ENCODE data around the gene SCGB2B2. TPM values are rescaled to one million over a fixed set of nuclear protein-coding genes. Genes with fewer than 3 reads are reported as not detected.

SCGB2B2 gene
- total RNA-seq, 1 donor from 2014 or later: 0.74 TPM

DNA sequence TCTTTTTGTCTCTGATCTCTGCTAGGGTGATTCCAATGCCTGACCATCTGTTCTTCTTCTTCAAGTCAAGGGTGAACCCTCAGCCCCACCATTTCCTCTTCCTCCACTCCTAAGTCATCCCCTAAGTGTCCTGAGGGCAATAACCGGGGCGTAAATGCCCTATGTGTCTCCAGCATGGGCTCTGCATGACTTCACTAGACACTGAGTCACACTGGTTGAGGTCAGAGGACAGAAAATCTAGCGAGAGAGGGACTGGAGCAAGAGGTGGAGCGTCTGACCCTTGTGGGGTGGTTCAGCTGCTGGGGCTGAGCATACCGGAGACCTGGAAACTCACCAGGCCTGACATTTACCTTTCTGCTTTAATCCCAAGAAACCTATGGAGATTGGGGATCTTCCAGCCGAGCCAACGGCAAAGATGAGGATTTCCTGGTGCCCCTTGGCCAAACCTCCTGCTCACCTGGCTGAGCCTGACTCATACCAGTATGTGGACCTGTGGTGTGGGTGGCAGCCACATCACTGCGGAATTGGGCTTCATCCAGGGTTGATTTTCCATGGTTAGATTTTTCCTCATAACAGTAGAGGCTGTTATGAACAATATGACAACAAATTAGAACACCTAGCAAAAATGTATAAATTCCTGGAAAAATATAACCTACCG, 26.9 kb downstream of the SCGB2B2 start:
- Mint-ChIP-seq H3K9me3 (ENCODE audit: unreplicated experiment) (no peaks in the 10 kb centered on the region), H3K27ac (ENCODE audit: unreplicated experiment) (no peak overlapping the region), H3K27me3 (ENCODE audit: unreplicated experiment) (no peaks in the 10 kb centered on the region), H3K4me3 (ENCODE audit: unreplicated experiment) (no peak overlapping the region), H3K36me3 (ENCODE audit: low read depth, unreplicated experiment) (no peaks in the 10 kb centered on the region), H3K4me1 (ENCODE audit: unreplicated experiment) (no peaks in the 10 kb centered on the region)
- TF ChIP-seq, protein P1, sequence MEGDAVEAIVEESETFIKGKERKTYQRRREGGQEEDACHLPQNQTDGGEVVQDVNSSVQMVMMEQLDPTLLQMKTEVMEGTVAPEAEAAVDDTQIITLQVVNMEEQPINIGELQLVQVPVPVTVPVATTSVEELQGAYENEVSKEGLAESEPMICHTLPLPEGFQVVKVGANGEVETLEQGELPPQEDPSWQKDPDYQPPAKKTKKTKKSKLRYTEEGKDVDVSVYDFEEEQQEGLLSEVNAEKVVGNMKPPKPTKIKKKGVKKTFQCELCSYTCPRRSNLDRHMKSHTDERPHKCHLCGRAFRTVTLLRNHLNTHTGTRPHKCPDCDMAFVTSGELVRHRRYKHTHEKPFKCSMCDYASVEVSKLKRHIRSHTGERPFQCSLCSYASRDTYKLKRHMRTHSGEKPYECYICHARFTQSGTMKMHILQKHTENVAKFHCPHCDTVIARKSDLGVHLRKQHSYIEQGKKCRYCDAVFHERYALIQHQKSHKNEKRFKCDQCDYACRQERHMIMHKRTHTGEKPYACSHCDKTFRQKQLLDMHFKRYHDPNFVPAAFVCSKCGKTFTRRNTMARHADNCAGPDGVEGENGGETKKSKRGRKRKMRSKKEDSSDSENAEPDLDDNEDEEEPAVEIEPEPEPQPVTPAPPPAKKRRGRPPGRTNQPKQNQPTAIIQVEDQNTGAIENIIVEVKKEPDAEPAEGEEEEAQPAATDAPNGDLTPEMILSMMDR (IDR thresholded peaks at IDR 0.05; ENCODE audit: unreplicated experiment): no peak
- no peak for DNase-seq (ENCODE audit: low spot score)

DNA sequence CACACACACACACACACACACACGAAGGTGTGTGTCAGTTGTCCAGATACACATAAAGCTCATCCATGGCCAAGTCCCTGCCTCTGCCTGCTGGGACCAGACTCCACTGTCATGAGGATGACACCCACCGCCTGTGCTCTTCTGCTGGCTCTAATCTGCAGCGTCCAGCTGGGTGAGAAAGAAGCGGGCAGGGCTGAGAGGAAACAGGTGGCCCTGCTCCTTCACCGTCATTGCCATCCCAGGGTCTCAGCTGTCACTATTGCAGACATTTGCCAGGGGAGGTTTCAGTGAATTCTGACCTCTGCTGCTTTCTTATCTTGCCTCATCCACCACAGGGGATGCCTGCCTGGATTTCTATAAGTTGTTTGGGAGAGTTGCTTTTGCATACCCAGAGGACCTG, 31.4 kb downstream of the SCGB2B2 start:
- H3K4me1 Mint-ChIP-seq (ENCODE audit: unreplicated experiment): no peaks in the 10 kb centered on the region
- no peak overlapping the region for H3K4me3 Mint-ChIP-seq (ENCODE audit: unreplicated experiment)
- H3K9me3 Mint-ChIP-seq (ENCODE audit: unreplicated experiment): no peaks in the 10 kb centered on the region
- DNase-seq (ENCODE audit: low spot score): no peak
- TF ChIP-seq, protein P1 (IDR thresholded peaks at IDR 0.05; ENCODE audit: unreplicated experiment): no peak
- peaks cover 4% of the 10 kb centered on the region for H3K27me3 Mint-ChIP-seq (ENCODE audit: unreplicated experiment)
- H3K27ac Mint-ChIP-seq (ENCODE audit: unreplicated experiment): no peak overlapping the region
- H3K36me3 Mint-ChIP-seq (ENCODE audit: low read depth, unreplicated experiment): no peaks in the 10 kb centered on the region

DNA sequence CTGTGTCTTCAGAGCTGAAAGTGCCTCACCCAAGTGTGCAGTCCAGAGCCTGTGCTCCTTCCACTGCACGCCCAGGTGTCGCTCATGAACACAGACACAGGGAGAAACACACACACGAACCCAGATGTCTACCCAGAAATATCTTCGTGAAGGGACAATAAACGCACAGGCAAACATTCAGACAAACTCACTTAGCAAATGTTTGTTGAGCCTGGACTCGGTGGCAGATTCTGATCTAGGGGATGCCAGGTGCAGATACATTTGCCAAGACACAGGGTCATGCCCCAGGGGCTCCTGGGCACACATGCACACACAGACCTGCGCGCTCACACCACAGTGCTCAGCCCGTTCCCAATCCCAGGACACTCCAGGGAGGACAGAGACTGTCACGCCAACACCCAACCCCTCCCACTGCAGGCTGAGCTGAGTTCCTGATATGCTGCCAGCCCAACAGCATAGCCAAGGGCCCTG, 31.9 kb downstream of the SCGB2B2 start:
- Mint-ChIP-seq H3K27ac (ENCODE audit: unreplicated experiment) (no peak overlapping the region), H3K9me3 (ENCODE audit: unreplicated experiment) (no peaks in the 10 kb centered on the region)

DNA sequence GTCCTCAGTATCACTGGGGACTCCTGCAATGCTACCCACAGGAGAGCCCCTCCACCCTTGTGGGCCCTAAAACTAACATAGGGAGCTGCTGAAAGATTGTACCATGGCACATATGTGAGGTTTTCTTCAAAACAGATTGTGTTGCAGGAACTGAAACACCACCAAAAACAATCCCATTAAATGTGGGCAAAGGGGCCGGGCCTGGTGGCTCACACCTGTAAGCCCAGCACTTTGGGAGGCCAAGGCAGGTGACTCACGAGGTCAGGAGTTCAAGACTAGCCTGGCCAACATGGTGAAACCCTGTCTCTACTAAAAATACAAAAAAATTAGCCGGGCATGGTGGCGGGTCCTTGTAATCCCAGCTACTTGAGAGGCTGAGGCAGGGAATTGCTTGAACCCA, 34.7 kb downstream of the SCGB2B2 start:
- Mint-ChIP-seq H3K27me3 (ENCODE audit: unreplicated experiment) (peaks cover 4% of the 10 kb centered on the region), H3K9me3 (ENCODE audit: unreplicated experiment) (no peaks in the 10 kb centered on the region), H3K27ac (ENCODE audit: unreplicated experiment) (no peak overlapping the region), H3K36me3 (ENCODE audit: low read depth, unreplicated experiment) (no peaks in the 10 kb centered on the region), H3K4me3 (ENCODE audit: unreplicated experiment) (no peak overlapping the region), H3K4me1 (ENCODE audit: unreplicated experiment) (no peaks in the 10 kb centered on the region)
- TF ChIP-seq, protein P1 (IDR thresholded peaks at IDR 0.05; ENCODE audit: unreplicated experiment): no peak
- no peak for DNase-seq (ENCODE audit: low spot score)

More for the DNA sequence above, 31.9 kb downstream of the SCGB2B2 start:
- TF ChIP-seq, protein P1 (IDR thresholded peaks at IDR 0.05; ENCODE audit: unreplicated experiment): no peak
- no peaks in the 10 kb centered on the region for H3K4me1 Mint-ChIP-seq (ENCODE audit: unreplicated experiment)
- H3K36me3 Mint-ChIP-seq (ENCODE audit: low read depth, unreplicated experiment): no peaks in the 10 kb centered on the region
- no peak for DNase-seq (ENCODE audit: low spot score)
- peaks cover 4% of the 10 kb centered on the region for H3K27me3 Mint-ChIP-seq (ENCODE audit: unreplicated experiment)
- H3K4me3 Mint-ChIP-seq (ENCODE audit: unreplicated experiment): no peak overlapping the region

DNA sequence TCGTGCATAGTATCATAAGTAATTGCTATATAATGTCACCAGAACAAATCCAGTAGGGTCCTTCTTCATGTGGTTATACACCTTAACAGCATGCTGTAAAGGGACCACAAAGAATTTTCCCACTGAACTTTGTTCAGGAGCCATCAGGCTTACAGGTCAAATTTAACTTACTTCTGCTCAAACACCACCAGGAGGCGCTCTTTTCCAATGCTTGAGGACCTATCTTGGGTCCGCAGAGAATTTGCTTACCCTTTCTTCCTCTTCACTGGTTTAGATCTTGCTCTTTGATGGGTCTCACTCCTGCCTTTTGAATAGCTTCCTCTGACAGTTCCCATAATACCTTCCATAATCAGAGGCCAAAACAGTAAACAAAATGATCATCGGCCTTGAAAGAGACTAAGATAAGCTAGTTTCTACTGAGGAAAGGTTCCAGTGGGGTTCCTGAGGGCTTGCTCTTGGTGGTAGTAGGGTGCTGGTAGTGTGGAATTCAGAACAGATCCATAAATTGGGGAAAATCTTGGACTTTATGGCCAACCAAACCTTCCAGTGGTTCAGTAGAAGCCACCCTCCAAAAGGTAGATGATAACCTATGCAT, 37.4 kb downstream of the SCGB2B2 start:
- Mint-ChIP-seq H3K36me3 (ENCODE audit: low read depth, unreplicated experiment) (peaks cover 14% of the 10 kb centered on the region), H3K9me3 (ENCODE audit: unreplicated experiment) (peaks cover 11% of the 10 kb centered on the region), H3K4me1 (ENCODE audit: unreplicated experiment) (no peaks in the 10 kb centered on the region), H3K27me3 (ENCODE audit: unreplicated experiment) (peaks cover 5% of the 10 kb centered on the region), H3K27ac (ENCODE audit: unreplicated experiment) (no peak overlapping the region), H3K4me3 (ENCODE audit: unreplicated experiment) (no peak overlapping the region)
- TF ChIP-seq, protein P1 (IDR thresholded peaks at IDR 0.05; ENCODE audit: unreplicated experiment): peak; percentile 88
- DNase-seq (ENCODE audit: low spot score): peak; percentile 55
